HL-60 (cell line): ENCODE measurements around the gene SMTNL1.

Experiments used
- DNase-seq, 2 experiments: peaks; one replicate each; pipeline ENCODE4 v3.0.0-alpha.2; 2010 to 2020; ENCODE audit warnings: low read depth in 1 of 2, low spot score in 1 of 2
- H3K27ac ChIP-seq: fragments of 250-450 bp; sonication (Bioruptor Pico); replicated peaks from 2 replicates; pipeline ENCODE4 v1.5.1; 2020; ENCODE audit warnings: mild to moderate bottlenecking, moderate library complexity
- H3K27me3 ChIP-seq: fragments of 250-450 bp; sonication (Bioruptor Pico); 2 replicates; pipeline ENCODE4 v1.5.1; 2021; ENCODE audit warnings: mild to moderate bottlenecking, moderate library complexity; ENCODE audit not compliant: insufficient read depth, poor library complexity, severe bottlenecking
- H3K4me3 ChIP-seq: replicated peaks from 2 replicates; pipeline ENCODE4 v1.5.1; 2011; ENCODE audit warnings: mild to moderate bottlenecking, control low read depth, low read length; ENCODE audit not compliant: insufficient read depth
- CTCF ChIP-seq: IDR thresholded peaks from one replicate; pipeline ENCODE4 v1.5.1; 2011; ENCODE audit warnings: low read length, control low read depth, inconsistent platforms; ENCODE audit not compliant: insufficient read depth
- GABPA ChIP-seq: IDR thresholded peaks from 2 replicates; pipeline ENCODE4 v1.6.1; 2012; ENCODE audit warnings: low read depth
- POLR2AphosphoS5 ChIP-seq: IDR thresholded peaks from 2 replicates; pipeline ENCODE4 v1.6.1; 2012; ENCODE audit warnings: low read depth
- SPI1 ChIP-seq: IDR thresholded peaks from 2 replicates; pipeline ENCODE4 v1.6.1; 2012; ENCODE audit warnings: low read depth, mild to moderate bottlenecking, borderline replicate concordance
- TF ChIP-seq, protein P1 (sequence below): IDR thresholded peaks from 2 replicates; pipeline ENCODE4 v1.6.1; 2012; ENCODE audit warnings: low read depth; ENCODE audit not compliant: insufficient replicate concordance

Gene SMTNL1

GRCh38 chr11:57506522-57506921, 30.9 kb upstream of the SMTNL1 start:
- DNase-seq: no peak
- TF ChIP-seq GABPA: no peak
- no peak for TF ChIP-seq POLR2AphosphoS5
- TF ChIP-seq SPI1: no peak
- no peak for TF ChIP-seq CTCF
- TF ChIP-seq, protein P1, sequence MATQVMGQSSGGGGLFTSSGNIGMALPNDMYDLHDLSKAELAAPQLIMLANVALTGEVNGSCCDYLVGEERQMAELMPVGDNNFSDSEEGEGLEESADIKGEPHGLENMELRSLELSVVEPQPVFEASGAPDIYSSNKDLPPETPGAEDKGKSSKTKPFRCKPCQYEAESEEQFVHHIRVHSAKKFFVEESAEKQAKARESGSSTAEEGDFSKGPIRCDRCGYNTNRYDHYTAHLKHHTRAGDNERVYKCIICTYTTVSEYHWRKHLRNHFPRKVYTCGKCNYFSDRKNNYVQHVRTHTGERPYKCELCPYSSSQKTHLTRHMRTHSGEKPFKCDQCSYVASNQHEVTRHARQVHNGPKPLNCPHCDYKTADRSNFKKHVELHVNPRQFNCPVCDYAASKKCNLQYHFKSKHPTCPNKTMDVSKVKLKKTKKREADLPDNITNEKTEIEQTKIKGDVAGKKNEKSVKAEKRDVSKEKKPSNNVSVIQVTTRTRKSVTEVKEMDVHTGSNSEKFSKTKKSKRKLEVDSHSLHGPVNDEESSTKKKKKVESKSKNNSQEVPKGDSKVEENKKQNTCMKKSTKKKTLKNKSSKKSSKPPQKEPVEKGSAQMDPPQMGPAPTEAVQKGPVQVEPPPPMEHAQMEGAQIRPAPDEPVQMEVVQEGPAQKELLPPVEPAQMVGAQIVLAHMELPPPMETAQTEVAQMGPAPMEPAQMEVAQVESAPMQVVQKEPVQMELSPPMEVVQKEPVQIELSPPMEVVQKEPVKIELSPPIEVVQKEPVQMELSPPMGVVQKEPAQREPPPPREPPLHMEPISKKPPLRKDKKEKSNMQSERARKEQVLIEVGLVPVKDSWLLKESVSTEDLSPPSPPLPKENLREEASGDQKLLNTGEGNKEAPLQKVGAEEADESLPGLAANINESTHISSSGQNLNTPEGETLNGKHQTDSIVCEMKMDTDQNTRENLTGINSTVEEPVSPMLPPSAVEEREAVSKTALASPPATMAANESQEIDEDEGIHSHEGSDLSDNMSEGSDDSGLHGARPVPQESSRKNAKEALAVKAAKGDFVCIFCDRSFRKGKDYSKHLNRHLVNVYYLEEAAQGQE: no peak
- Histone ChIP-seq H3K27ac (no peak overlapping the region), H3K4me3 (no peak overlapping the region), H3K27me3 (no peaks in the 10 kb centered on the region)

DNA sequence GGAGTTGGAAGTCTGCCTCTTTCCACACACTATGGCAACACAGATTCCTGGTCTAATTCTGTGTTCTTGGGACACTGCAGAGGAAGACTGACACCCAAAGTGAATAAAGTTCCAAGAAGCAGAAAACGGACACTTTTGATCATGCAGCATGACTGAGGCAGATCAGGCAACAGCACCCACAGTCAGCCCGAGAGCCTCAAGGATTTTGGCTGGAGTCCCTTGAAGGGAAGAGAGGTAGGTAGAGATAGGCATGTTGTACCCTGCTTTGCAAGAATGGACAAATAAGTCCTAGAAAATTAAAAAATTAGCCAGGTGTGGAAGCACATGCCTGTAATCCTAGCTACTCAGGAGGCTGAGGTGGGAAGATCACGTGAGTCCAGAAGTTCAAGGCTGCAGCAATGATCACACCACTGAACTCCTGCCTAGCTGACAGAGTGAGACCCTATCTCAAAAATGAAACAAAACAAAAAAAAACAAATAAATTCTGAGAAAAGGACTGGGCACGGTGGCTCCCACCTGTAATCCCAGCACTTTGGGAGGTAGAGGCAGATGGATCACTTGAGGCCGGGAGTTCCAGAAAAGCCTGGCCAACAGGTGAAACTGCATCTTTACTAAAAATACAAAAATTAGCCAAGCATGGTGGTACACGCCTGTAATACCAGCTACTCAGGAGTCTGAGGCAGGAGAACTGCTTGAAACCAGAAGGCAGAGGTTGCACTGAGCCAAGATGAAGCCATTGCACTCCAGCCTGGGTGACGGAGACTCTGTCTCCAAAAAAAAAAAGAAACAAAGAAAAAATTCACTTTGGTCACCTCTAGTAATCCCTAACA, 28.8 kb upstream of the SMTNL1 start:
- TF ChIP-seq SPI1: no peak
- no peak for TF ChIP-seq CTCF
- no peak for TF ChIP-seq GABPA
- TF ChIP-seq POLR2AphosphoS5: no peak
- TF ChIP-seq, protein P1: no peak
- Histone ChIP-seq H3K27ac (no peak overlapping the region), H3K27me3 (no peaks in the 10 kb centered on the region), H3K4me3 (no peak overlapping the region)
- DNase-seq: no peak

DNA sequence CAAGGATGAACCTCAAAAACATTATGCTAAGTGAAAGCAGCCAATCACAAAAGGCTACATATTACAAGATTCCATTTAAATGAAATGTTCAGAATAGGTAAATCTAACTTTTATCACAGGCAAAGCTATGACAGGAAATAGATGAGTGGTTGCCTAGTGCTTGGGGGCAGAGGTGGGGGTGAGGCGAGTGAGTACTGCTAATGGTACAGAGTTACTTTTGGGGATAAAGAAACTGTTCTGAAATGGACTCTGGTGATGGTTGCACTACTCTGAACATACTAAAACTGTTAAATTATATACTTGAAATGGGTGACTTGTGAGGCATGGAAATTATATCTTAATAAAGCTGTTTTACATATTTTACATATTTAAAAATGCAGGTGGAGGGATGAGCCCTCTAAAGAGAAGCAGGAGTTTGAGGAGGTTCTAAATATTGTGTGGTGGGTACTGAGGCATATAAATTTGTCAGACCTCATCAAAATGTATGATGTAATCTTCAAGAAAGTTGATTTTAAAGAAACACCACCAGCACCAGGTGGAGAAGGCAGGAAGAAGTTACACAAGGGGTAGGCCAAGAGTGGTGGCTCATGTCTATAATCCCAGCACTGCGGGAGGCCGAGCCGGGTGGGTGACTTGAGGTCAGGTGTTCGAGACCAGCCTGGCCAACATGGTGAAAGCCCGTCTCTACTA, 25.5 kb upstream of the SMTNL1 start:
- TF ChIP-seq POLR2AphosphoS5 (no peak), CTCF (no peak), SPI1 (no peak), GABPA (no peak)
- TF ChIP-seq, protein P1: no peak
- Histone ChIP-seq H3K27ac (no peak overlapping the region), H3K4me3 (no peak overlapping the region), H3K27me3 (no peaks in the 10 kb centered on the region)
- DNase-seq: no peak
